Measurements from ENCODE around the gene HIVEP1.

The HIVEP1 gene

DNA sequence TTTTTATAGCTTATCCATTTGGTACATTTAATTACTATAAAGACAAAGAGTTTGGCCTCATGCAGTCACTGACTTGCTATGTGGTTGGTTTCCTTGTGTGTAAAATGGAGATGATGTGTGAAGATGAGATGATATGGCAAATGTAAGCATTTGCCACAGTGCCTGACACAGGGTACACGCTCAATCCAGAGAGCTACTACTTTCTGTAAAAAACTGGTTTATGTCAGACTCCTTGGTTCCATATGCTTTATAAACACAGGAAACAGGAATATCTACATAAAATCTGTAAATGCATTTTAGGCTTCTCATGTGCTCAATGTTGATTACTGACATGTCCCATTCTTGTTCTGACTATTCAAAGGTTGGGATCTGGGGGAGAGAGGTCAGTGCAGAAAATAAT, 10.4 kb downstream of the HIVEP1 start:
- no peak for FAIRE-seq

DNA sequence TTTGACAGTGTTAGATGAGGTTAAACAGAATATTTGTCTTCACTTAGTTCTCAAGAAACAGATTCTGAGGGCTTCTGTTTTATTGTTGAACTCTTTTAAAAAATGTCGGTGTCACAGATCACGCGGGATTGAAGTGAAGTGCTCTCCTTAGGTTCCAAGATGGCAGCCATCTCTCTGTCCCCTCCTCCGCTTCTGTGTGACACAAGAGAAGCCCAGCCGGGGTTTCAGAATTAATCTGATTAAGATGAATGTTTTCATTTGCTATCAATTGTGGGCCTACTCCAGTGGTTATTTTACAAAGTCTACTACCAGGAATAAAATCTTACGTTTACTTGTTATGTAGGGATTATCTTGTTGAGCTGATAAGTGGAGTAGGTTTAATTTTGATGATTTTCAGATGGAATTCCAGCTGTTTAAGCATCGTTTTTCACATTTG, 10.9 kb downstream of the HIVEP1 start:
- FAIRE-seq, result no peak

DNA sequence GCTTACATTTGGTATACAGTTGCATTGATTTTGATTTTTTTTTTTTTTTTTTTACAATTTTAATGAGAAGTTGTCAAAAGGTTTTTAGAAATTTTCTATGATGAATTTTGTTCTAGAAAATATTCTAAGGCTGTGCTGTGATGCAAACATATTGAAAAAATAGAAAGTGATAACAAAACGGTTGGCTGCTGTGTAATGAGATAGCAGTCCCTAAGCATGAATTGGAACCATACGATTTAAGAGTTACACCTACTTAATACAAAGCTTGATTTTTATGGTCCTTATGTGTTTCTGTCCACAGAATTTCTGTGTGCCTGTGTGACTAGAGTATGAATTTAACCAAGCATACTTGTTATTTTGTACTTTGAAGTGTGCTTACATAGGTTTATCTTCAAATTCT, 12.1 kb downstream of the HIVEP1 start:
- FAIRE-seq, result no peak

DNA sequence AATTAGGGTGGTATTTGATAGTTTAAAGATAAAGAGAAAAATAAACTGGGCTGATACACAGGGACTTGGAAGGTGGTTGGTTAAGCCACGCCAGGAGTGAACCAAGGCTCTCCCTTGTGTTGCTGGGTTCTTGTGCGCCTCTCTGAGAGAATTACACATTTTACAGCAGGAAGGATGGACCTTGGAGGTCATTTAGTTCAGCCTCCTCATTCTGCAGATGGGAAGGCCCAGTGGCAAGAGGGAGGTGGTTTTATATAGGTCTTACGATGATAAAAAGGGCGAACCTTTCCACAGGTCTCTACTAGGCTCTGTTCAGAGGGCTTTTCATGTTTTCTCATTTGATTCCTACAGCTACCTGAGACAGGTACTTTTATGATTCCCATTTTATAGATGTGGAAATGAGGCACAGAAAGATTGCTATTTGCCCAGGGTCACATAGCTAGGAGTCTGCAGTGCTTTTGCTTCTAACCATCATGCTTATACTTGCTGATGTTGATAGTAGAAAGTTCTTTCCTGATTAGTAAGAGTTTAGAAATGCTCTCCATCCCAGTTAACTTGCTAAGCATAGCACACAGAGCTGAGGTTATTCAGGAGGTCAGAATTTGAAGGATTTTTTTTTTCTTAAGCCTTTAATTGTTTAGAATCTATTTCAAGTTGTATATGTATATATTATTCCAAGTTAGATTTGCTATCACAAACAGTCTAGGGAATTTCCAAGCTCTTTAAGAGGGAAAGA, 12.8 kb downstream of the HIVEP1 start:
- FAIRE-seq, result no peak

DNA sequence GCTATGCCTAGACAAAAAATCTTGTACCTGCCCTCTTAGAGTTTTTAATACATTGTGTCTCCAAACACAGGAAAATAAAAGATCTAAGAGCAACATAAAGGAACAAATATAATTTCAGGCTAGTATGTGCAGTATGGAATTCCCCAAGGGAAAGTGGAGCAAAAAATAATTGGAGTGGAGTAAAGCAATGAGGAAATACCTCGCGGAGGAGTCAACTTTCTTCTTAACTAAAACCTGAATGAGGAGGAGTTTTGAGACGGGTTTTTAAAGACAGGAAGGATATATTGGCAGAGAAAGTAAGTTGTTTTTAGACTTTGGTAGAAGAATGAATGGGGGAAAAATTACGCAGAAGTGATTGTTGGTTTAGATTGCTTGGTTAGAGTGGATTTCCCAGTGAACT, 14.0 kb downstream of the HIVEP1 start:
- FAIRE-seq, result no peak

DNA sequence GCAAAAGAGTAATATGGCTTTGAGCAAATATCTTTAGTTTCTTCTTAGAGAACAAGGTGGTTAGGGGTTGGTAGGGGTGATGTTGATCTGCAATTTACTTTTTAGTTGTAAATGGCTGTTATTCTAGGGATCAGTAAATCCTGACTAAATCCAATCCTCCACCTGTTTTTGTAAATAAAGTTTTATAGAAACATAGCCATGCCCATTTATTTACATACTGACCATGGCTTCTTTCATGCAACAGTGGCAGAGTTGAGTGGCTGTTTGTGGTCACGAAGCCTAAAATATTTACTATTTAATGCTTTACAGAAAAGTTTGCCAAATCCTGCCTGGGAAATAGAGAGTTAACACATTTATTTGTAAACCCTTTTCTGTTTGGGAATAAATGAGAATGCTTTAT, 14.7 kb downstream of the HIVEP1 start:
- no peak for FAIRE-seq

DNA sequence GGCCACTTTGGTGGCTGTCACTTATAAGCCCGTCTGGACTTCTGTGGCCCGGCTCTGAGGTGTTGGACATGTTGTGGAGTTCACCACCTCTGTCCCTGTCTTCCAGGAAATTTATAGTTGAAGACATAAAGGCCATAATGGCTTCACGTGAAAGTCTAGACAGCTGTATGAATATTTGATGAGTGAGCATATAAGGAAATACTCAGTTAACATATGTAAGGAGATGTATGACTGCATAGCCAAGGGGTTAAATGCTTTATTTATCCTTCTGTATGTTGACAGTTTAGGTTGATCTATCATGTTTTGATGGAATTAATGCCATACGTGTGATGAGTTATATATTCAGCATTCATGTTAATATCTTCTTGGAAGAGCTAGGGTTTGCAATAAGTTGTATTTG, 16.1 kb downstream of the HIVEP1 start:
- FAIRE-seq, result no peak

DNA sequence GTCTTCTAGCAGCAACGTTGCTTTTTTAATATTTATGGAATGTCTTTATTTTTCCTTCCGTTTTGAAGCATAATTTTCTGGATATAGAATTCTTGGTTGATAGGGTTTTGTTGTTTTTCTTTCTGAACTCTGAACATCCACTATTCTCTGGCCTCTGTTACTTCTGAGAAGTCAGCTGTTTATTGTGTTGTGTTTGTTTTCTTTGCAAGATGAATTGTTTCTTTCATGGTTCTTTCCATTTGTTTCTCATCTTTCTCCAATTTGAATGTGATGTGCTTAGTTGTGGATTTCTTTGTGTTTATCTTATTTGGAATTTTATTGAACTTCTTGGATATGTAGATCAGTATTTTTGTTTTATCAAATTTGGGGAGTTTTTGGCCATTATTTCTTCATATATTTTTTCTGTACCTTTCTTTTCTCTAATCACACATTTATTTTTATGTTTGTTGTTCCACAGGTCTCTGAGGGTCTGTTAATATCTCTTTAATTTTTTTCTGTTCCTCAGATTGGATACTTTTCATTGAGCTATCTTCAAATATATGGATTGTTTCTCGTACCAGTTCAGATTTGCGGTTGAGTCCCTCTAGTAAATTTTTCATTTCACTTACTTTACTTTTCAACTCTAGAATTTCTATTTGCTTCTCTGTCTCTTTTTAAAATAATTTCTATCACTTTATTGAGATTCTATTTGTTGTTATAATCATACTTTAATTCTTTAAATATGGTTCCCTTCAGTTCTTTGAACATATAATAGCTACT, 18.0 kb downstream of the HIVEP1 start:
- FAIRE-seq, result no peak

DNA sequence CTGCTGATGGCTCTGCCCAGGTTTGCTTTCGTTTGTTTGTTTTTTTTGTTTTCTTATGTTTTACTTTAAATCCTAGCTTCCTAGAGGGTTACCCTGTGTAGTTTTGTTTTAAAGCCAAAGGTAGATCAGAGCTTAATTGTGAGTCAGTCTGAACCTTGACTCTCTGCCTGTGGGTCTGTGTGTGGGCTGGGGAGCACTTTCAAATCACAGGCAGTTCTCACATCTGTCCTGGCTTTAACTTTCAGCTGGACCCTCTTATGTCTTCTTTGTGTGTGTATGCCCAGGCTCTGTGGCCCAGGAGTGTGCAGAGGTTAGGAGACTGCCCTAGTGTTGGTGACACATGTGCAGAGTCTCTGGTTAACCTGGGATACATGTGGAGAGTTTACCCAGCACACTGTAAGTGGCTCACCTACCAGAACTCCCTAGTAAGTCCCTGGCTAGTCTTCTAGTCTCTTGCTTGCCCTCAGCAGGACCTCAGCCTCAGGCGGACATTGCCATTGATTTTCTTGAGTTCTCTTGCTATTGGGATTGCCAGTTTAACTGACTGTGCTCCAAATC, 19.0 kb downstream of the HIVEP1 start:
- no peak for FAIRE-seq

DNA sequence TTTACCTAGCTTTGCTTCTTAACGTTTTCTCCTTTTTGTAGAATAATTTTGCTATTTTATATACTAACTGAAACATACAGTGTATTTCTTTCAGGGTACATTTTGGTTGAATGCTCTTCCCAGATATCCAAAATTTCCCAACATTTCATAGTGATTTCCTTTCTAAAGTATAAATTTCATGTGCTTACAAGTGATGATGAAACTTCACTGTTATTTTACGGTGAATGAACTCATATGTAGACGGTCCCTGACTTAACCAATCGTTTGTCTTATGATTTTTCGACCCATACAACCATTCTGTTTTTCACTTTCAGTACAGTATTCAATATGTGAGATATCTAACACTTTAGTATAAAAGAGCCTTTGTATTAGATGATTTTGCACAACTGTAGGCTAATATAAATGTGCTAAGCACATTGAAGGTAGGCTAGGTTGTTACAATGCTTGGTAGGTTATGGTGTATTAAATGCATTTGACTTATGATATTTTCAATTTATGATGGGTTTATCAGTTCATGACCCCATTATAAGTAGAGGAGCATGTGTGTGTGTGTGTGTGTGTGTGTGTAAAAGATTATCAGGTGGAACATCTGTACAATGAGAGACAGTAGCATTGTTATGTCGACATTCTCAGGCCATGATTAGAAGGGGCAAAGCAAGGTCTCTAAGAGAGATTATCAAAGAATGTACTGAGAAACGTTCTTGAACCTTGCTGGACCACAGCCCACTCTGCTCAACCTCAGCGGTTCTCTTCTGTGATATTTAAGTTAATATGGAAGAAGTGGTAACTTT, 20.9 kb downstream of the HIVEP1 start:
- no peak for FAIRE-seq

DNA sequence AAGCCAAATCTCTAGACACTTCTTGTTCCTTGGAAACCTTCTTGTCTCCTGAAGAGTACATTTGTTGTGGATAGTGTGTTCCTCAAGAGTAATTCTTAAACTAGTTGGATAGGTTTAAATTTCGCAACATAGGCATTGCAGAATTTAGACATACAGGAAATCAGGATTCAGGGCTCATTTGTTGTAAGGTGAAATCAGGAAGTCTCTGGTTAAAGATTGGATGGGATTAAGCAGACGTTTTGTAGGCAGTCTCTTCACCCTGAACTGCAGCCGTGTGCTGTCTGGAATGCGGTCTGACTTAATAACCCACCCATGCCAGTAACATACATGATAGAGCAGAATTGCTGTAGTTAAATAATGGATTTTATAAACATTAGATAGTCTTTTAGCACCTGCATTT, 21.7 kb downstream of the HIVEP1 start:
- FAIRE-seq, result no peak

DNA sequence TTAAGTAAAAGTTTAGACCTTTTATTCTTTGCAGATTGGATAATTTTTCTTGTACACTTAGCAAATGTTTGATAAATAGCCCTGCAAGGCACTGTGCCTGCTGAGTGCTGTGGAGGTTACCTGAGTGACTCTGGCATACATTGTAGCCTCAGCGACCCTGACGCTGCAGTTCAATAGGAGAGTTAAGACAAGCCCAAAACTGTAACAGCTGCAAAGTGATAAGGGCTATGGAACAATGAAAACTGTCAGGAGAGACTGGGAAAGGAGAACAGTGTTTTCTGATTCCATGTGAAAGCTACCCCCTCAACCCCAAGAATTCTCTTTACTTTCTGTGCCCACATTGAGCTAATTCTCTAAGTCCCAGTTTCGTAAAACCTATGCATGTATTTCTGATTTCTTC, 22.2 kb downstream of the HIVEP1 start:
- no peak for FAIRE-seq

DNA sequence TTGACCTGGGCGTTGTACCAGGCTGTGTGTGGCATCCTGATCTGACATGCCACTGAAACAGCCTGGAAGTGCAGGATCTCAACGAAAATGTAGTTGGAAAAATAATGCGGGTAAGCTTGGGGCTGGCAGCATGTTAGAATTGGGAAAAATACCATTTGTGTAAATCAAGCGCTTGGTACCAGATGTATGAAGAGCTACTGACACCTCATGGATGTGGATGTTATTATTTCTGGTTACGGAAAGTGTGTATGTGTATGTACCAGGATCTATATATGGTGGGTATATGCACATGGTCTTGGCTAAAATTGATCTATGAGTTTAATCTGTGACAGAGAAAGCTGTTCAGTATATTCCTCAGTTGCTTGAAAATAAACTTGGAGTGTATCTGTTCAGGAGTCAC, 22.7 kb downstream of the HIVEP1 start:
- FAIRE-seq, result no peak

DNA sequence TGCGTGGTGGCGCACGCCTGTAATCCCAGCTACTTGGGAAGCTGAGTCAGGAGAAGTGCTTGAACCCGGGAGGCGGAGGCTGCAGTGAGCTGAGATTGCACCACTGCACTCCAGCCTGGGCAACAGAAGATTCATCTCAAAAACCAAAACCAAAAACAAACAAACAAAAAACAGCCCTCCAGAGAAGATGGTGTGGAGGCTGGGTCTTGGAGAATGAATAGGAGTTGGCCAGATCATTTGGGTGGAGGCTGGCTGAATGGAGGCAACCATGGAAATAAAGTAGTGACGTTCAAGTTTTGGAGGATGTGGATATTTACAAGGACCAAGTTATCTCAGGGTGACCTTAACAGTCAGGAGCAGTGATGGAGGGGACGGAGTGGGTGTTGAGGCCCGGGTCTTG, 24.7 kb downstream of the HIVEP1 start:
- FAIRE-seq, result no peak

DNA sequence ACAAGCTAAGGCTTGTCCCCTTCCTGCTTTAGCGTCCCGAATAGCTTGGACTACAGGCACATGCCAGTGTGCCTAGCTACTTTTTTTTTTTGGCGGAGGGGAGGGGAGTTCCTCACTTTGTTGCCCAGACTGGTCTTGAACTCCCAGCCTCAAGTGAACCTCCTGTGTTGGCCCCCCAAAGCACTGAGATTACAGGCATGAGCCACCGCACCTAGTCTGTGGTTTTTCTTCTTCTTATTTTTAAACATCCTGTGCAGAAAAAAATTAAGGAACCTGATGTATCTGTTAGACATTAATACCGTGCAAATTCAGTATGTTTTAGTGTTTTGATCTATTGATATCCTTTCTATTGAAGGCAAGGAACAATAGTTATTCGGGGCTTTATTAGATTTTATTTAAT, 25.7 kb downstream of the HIVEP1 start:
- FAIRE-seq, result no peak

DNA sequence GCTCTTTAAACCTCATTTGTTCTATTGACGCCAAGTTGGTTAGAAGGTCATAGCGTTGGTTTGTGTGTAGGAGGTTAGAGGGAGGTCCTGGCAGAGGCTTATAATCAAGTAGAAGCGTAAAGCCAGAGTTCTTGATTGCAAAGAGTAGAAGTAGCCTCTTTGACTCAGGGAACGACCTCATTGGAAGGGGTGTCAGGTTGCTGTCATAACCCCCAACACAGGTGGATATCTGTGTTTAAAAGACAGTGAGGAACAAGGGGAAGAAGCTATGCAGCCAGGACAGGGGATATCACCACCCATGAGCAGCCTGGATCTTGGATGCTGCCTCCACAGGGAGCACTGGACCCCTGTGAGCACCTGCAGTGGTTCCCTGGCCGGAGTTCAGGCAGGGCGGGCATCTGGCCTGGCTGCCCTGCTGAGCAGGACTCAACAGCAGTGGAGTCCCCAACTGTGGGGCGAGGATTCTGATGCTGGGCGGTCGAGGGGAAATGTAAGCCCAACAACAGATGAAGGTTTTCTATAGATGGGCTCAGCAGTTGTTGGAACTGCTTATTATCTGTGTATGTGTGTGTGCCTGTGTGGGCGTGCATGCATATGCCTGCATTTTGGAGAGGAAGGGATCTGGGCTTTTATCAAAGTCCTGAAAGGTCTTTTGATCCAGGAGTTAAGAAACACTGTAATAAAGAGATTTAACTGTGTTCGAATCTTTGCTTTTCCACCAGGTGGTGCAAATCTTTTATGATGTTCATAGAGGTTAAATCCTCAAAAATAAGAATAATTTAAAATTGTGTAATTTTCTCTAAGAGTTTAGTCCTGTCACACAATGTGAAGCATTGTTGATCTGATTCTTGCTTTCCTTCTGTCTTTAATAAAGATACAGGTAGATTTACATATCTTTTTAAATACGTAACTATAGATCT, 27.7 kb downstream of the HIVEP1 start:
- FAIRE-seq, result no peak

DNA sequence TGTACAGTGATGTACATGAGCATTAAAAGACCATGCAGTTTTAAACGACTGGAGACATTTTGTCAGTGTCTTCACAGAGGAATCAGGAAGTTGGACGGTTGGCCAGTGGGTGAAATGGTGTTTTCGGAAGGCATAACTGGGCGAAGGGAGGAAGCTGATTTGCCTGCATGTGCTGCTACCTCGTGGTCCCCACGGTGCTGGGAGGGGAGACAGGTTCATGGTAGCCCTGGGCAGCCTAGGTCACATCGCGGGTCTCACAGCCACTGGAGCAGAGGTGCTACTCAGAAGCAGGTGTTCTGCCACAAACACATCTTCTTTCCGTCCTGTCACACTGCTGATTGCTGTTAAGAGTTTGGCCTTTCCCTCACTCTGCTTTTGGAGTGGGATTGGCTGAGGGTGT, 35.2 kb downstream of the HIVEP1 start:
- no peak for FAIRE-seq

DNA sequence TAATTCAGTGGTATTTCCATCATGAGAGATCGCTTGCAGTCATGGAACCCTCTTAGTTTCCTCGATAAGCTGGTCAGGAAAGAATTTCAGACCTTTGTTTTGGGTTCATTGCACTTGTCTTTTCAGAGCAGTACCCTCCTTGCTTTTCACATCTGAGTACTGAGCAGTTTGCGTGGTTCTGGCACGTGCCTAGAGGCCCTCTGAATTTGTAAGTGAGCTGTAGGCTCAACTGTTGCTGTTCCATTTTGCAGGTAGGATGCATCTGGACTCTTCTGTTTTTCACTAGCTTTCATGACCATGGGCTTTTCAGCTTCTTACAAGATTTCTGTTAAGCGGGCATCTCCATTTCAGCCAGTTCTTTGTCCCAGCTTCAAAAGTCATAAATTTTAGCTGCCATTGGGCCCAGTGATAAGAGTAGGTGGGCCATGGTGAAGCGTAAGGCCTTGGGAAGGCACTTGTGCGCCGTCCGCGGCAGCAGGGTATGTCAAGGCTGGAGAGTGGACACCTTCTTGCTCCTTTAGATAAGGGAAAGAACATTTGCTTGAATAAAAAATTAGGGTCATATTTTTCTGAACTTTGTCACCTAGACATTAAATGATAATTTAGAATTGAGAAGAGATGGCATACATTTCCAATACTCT, 35.8 kb downstream of the HIVEP1 start:
- FAIRE-seq, result no peak

DNA sequence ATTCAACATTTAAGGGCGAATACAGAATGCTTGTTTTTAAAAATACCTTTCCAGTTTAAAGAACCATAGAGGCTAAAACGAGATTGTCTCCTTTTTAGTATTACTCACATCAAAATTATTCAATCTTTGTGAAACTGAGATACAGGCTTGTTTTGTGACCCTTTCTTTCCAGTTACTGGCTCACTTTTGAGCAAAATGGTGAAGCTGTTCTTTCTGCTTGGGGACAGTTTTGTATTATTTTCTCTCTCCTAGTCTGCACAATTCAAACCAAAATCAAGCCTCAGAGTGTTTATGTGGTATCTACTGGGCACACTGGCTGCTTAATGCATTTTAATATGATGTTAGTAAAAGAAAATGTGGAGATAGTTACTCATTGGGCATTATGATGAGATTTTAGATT, 36.5 kb downstream of the HIVEP1 start:
- no peak for FAIRE-seq

DNA sequence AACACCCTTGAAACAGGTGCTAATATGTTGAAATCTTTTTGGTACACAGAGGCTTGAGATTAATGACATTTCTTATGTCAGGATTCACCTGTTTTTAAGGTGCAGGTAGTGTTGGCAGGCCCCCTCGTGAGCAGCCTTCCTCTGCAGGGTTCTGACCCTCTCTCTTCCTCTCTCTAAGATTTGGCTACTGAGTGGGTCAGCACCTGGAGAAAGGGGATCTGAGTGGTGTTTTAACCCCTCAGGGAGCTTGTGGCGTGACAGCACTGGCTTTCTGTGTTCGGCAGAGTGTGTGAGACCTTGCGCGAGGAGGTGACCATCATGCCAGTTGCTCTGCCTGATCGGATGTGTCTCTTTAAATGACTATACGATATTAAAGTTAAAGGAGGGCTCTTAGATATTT, 37.1 kb downstream of the HIVEP1 start:
- no peak for FAIRE-seq

DNA sequence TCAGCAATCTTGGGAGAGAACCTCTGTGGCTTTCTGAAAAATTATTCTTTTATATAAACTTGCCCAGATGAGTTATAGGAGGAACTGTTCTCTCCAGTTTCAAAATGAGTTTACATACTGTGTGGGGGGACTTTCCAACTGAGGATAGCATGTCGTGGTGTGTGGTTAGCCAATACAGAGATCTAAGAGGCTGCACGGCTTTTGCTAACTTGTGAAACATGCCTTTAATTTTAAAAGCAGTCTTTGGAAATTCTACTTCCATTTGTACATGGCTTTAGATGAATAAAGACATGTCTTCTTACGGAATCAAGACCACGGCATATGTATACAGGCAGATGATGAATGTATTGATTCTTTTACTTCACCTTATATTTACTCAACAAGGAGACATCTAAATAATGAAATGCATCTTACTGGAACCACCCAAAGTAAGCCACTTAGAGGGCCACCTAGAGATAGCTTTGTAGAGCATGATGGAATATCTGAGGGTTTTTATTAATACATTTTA, 39.8 kb downstream of the HIVEP1 start:
- no peak for FAIRE-seq

All from islet of Langerhans (tissue), 1 donor.